Fibroblast of mammary gland (primary cell): ENCODE measurements around the gene GABPB2.

ENCODE experiments used
- DNase-seq: peaks from one replicate; pipeline ENCODE4 v3.0.0-alpha.2; 2010; ENCODE audit warnings: low read depth
- H3K4me3 ChIP-seq: 2 replicates; pipeline ENCODE4 v1.5.1; 2011; ENCODE audit warnings: low read depth, mild to moderate bottlenecking, low read length, moderate library complexity; ENCODE audit not compliant: control insufficient read depth
- TF ChIP-seq, protein P1 (sequence below): conservative IDR thresholded peaks from 2 replicates; pipeline ENCODE4 v1.5.1; 2011; ENCODE audit warnings: low read depth, low read length, inconsistent platforms; ENCODE audit not compliant: control insufficient read depth, insufficient read depth

Gene GABPB2

GRCh38 chr1:151130987-151131586, 60.5 kb downstream of the GABPB2 start:
- TF ChIP-seq, protein P1, sequence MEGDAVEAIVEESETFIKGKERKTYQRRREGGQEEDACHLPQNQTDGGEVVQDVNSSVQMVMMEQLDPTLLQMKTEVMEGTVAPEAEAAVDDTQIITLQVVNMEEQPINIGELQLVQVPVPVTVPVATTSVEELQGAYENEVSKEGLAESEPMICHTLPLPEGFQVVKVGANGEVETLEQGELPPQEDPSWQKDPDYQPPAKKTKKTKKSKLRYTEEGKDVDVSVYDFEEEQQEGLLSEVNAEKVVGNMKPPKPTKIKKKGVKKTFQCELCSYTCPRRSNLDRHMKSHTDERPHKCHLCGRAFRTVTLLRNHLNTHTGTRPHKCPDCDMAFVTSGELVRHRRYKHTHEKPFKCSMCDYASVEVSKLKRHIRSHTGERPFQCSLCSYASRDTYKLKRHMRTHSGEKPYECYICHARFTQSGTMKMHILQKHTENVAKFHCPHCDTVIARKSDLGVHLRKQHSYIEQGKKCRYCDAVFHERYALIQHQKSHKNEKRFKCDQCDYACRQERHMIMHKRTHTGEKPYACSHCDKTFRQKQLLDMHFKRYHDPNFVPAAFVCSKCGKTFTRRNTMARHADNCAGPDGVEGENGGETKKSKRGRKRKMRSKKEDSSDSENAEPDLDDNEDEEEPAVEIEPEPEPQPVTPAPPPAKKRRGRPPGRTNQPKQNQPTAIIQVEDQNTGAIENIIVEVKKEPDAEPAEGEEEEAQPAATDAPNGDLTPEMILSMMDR = no peak
- peak overlapping the region; percentile 23 for H3K4me3 ChIP-seq
- peak; percentile 81 for DNase-seq

GRCh38 chr1:151131701-151132334, 61.3 kb downstream of the GABPB2 start:
- TF ChIP-seq, protein P1 = no peak
- peak; percentile 25 for DNase-seq
- H3K4me3 ChIP-seq = peak overlapping the region; percentile 23

DNA sequence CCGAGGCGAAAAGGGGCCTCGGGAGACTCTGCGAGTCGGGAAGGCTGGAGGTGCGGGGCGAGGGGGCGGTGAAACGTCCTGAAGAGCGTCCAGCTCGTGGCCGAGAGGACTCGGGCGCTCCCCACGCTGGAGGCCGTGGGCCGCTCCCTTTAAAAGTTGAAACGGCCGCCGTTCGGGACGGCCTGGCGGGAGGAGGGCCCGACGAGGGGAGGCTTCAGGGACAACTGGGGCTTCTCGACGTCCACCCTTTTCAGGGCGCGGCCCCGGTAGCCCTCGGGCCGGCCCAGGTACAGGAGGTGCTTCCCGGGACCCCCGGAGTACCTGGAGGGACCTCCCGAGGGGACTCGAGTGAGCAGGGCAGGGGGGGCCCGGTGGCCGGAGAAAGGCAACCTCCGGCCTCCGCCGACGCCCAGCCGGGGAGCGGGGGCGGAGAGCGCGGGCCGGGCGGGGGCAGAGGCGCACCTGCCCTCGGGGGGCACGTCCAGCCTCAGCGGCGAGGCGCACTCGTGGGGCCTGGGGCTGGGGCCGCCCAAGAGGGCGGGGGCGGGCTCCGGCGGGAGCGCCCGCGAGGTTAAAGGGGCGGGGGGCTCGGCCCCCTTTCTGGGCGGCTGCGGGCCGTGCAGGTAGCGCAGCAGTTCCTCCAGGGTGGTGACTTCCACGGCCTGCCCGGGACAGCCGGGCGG, 61.9 kb downstream of the GABPB2 start:
- TF ChIP-seq, protein P1 = no peak
- no peak for DNase-seq
- no peak overlapping the region for H3K4me3 ChIP-seq

- DNase-seq = peak; percentile 19
- TF ChIP-seq, protein P1 = no peak
- no peak overlapping the region for H3K4me3 ChIP-seq
These were observed 62.7 kb downstream of the GABPB2 start for GRCh38 chr1:151133018-151133806.

DNA sequence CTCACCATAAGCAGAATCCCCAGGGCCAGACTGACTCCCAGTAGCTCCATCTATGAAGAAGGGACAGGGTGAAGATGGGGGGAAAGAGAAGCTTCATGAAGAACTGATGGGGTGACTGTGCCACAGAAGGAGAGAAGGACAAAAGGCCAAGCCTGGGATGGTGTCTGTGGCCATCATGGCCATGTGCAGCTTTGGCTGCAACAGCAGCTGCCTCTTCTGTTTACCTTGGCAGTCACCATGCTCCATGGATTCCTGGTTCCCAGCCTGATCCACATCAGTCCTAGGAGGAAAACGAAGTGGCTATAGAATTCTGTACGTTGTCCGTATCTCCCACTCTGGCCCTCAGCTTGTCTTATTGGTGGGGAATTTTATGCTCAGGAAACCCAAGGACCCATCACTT, 63.8 kb downstream of the GABPB2 start:
- no peak overlapping the region for H3K4me3 ChIP-seq
- peak; percentile 11 for DNase-seq
- TF ChIP-seq, protein P1 = no peak

DNA sequence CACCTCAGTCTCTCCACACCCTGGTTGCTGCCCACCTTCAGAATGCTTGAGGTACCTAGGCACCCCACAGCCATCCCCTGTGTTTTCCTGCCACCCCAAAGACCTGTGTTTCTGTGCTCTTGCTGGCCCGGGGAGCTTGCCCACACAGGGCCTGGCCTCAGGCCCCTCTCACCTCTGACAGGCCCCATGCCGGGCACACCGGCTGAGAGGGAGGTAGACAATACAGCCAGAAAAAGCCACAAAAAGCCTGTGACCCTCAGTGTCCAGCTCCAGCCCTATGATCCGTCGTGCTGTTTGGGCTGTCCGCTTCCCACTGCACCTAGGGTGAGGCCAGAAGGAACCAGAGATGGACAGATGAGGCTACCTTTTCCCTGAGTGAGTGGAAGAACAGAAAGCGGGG, 64.4 kb downstream of the GABPB2 start:
- TF ChIP-seq, protein P1 = no peak
- H3K4me3 ChIP-seq = no peak overlapping the region
- no peak for DNase-seq
